Muscle of back (tissue), 11 donors: ENCODE results near the gene ZC3H14. TPM values are rescaled to one million over a fixed set of nuclear protein-coding genes. Genes with fewer than 3 reads are reported as not detected.

ENCODE experiments used
- DNase-seq, 3 donors: peaks; one replicate each; pipeline versions ENCODE4 v3.0.0 to v3.0.0-alpha.2; 2013
- polyA plus RNA-seq, 10 donors: library from polyadenylated mRNA; unstranded; fragments of 120-200 nt; gene quantifications; one replicate each; pipeline ENCODE4 v1.2.1, GENCODE V29; 2013; ENCODE audit not compliant: insufficient read length in 10 of 10

The ZC3H14 gene
- polyA plus RNA-seq, 10 donors, result 31.2 to 46.0 (median 39.2) TPM

DNA sequence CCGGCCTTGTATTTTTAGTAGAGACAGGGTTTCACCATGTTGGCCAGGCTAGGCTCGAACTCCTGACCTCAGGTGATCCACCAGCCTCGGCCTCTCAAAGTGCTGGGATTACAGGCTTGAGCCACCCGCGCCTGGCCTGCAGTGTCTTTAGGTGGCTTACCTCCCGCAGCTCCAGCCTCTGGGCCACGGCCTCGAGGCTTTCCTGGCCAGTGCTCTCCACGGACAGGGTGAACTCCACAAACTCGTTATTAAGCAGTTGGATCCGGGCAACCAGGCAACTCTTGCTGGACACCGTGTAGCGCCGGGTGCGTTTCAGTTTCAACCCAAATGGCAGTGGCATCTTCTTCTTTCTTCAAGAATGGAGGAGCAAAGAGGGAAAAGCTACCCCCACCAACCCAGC lies 12.8 kb upstream of the ZC3H14 start:
- DNase-seq, result no peak

DNA sequence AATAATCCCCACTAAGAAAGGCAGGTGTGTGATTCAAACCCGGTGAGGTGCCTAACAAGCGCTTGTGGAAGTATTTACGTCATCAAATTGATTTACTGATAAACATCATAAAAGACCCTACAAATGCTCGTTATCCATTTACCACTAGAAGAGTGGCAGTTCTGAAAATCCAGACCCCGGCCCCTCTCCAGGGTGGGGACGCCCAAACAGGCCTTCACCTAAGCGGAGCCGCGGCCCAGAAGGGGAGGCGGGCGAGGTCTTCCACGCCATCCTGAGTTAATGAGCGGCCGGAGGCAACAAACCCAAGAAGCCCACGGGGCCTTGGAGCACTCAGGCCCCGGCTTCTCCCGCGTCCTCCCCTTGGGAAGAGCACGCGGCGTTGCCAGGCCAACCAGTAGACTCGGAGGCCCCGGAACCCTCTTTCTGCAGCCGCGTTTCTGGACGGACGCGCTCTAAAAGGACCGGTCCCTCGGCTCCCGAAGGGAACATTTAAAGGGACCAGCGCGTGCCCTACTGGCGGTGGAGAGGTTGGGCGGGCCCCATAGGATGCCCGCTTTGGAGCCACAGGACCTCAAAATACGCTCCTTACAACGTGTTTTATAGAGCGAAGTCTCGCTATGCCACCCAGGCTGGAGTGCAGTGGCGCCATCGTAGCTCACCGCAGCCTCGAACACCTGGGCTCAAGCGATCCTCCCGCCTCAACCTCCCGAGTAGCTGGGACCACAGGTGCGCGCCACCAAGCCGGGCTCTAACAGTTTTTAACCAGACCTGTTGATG lies 11.6 kb upstream of the ZC3H14 start:
- DNase-seq, result peak; percentile 77 to 93 (median 85)

DNA sequence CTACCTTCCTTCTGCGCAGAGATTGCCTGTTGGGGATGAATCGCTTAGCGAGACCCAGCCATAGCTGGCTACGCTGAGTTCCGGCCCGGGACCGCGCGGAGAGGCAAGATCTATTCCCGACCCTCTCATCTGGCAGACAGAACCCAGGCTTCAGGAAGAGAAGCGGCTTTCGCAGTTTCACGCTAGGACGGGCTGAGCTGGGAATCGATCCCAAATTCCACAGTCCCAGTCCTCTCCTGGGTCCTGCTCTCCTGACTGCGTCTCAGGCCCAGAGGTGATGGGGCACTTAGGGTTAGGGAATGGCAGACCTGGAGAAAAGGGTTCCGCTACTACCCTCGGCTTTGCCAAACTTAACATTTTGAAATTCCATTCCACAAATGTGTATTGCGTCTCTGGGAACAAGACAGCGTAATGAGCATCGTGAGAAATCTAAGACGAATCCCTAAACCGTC lies 10.8 kb upstream of the ZC3H14 start:
- DNase-seq, result peak in 2 of 3 donors; percentile 44 to 73

DNA sequence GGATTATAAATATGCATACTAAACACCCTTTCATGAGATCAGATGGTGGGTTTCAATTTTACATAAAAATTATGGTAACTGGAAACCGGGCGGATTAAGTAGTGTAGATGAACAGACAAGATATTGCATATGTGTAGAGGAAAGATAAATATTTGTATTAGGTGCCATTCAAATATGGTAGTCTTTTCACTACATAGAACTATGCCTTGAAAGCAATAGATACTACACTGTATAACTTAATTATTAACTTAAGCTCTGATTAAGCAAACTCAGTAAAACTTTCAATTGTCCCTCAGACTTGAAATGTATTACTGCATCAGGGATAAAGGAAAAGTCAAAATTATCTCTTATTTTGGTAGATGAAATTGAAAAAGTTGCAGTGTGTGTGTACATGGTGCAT lies 10.0 kb upstream of the ZC3H14 start:
- peak in 1 of 3 donors; percentile 14 for DNase-seq

DNA sequence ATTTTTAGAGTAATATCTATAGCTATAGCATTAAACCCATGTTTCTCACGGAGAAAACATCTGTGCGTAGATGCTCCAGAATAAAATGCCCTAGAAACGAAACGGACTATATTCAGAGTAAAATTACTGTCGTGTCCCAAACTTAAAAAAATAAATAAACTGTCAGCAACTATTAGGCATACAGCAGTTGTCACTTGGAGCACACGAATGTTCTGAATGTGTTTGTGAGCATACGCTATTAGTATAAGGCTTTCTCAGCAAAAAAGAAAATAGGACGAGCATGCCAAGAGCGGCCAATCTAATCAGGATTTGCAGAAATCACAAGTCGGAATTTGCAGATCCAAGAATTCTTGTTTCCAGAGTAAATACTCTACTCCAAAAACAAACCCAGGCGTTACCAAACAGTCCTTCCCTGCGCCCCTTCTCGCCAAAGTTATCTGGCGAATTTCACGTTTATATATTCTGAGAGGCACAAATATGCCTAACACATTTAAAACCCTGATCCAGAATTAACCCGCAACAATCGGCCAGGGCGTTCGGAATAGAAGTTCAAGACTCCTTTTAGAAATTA lies 8.9 kb upstream of the ZC3H14 start:
- DNase-seq, result peak in 2 of 3 donors; percentile 48 to 74

DNA sequence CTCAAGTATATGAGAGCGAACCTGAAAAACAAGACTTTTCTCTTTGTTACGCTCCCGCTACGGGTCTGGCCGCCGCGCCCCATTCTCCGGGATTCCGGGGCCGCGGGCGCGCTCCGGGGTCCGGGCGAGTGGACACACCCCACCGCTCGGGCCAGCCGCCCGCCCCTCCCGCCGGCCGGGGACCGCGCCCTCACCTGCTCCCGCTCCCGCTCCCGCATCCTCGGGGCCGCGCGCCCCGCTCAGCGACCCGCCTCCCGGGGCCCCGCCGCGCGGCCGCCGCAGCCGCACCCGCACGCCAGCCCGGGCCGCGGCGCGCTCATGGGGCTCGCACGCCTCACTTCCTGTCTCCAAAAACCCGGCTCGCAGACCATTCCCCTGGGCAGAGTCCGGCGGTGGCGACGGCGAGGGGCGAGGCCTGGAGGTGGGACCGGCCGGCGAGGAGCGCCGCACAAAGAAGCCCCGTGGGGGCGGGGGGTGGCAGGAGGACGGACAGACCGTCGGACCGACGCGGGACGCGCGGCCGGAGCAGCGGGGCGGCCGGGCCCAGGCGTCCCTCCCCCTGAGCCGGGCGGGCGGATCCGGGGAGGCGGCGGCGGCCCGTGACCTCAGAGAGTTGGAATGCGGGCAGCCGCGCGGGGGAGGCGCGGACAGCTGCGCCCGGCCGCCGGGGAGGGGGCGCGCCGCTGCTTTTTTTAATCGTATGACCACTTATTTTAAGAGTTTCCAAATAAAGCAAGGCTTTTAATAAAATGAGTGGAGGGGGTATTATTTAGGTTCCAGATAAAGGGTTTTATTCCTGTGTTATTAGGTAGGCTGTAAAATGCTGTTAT lies 8.2 kb upstream of the ZC3H14 start, which contains the start of gene PTPN21:
Gene PTPN21 (minus strand): TSS at position 551 of the 830 bp plus-strand sequence. CDS start 4,590 bp downstream, outside the sequence.
- DNase-seq, result peak; percentile 68 to 92 (median 82)

DNA sequence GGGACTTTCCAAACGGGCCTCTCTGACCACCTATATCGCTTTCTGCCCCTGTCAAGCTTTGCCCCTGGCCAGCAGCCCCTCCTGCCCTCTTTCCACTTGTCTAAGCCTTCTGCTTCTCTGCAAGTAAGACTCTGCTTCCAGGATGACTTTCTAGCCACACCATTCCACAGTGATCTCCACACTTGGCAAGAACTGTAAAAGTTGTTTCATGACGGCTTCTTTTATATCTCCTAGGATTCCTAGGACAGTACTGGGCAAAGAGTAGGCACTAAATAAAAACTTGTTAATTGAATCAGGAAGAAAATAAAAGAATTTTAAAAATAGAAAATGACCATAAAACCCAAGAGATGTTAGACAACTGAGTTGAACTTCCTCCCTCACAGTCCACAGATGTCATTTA lies 6.3 kb upstream of the ZC3H14 start:
- DNase-seq, result peak in 1 of 3 donors; percentile 10

DNA sequence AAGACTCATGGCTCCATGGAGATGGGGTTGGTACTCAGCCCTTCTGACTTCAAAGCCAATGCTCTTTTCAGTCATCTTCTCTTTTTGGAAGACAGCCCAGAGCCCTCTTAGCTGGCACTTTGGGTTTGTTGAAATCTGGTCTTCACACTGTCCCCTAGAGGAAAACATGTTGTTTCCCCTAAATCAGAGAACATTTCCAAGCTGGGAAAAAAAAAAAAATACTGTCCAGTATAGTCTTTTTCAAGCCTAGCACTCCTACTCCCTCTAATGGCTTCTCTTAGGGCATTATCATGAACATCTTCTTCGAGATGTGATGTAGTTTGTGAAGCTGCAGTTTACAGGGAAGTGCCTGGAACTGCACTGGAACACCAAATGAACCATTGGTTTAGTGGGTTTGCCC lies 3.0 kb upstream of the ZC3H14 start:
- peak; percentile 34 to 49 (median 34) for DNase-seq

DNA sequence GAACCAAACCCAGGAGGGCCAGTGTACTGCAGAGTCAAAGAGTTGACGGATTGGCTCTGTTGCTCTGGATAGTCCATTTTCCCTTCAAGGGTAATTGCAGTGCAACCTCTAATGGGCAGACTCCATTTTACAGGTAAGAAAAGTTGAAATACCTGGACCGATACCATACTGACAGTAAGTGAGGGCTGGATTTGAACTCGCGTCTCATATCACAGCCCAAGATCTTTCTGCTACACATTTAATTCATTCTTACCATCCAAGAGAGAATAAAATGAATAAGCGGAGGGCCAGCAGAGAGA lies 356 bp upstream of the ZC3H14 start:
- DNase-seq, result no peak

DNA sequence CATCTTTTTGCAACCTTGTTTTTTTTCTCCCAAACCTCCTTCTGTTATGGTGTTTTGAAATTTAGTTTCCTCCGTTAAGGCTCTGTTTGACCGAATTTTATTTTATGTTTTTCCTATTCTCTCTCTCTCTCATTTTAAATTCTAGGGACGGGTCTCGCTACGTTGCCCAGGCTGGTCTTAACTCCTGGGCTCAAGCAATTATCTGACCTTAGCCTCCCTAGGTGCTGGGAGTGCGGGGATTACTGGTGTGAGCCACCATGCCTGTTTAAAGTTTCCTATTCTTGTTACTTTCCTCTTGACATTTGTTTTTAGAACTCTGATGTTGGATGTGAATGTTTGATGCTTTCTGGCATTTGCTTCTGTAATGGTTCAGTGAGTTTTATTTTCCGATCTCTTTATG lies 1.0 kb downstream of the ZC3H14 start:
- no peak for DNase-seq

DNA sequence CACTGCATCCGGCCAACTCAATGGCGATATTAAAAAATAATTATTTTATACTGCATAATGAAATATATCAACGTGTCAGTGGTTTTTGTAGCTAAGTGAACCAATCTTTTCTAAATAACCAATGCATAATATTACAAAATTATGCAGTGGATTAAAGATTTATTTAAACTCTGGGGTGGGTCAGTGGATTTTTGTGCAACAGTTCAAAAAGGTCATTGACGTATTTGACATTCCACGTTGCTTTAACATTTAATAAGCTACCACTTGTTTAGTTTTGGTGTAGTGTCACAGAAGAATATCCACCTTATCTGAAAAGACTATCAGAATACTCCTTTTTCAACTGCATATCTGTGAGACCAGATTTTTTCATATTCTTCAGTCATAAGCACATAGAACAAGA lies 2.6 kb downstream of the ZC3H14 start:
- DNase-seq, result no peak

DNA sequence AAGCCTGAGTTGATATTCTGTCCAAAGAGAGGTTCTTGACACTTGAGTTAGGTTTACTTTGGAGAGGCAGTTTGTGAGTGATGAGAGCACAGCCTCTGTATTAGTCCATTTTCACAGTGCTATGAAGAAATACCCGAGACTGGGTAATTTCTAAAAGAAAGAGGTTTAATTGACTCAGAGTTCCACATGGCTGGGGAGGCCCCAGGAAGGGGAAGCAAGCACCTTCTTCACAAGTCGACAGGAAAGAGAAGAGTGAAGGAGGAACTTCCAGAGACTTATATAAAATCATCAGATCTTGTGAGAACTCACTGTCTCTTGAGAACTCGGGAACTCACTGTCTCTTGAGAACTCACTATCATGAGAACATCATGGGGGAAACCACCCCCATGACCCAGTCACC lies 5.4 kb downstream of the ZC3H14 start:
- DNase-seq, result no peak

DNA sequence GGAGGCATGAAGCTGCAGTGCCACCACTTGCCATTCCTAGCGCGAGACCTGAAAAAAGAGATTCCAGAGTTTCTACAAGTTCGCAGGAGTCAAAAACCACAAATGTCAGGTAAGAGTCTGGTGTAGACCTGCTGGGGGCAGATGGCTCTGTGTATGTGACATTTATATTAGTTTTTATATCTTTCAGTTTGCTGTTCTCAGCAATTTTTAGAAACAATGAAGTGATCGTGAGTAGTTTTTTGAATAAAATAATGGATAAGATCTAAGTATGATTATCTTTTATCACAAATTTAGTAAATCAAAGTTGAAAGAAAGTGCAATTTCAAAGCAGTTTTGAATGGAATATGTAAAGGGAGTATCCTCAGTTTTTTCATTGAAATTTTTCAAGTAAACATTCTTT lies 9.3 kb downstream of the ZC3H14 start:
- no peak for DNase-seq

DNA sequence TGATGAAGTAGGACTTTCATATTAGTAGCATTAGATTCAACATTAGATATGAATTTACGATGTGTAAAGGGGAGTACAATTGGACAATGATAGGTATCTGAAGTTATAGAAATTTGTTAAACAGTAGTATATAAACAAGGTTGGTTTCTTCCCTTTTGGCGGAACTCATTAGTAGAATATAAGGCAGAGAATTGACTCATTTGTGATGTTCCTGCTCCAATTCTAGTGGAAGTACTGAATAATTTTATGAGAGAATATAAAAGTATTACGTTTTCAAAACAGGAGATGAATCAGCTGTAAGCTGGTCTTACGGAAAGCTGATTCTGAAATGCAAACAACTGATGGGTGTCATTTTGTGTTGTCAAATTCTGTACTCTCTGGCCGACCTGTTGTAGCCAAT lies 13.4 kb downstream of the ZC3H14 start:
- DNase-seq, result no peak

DNA sequence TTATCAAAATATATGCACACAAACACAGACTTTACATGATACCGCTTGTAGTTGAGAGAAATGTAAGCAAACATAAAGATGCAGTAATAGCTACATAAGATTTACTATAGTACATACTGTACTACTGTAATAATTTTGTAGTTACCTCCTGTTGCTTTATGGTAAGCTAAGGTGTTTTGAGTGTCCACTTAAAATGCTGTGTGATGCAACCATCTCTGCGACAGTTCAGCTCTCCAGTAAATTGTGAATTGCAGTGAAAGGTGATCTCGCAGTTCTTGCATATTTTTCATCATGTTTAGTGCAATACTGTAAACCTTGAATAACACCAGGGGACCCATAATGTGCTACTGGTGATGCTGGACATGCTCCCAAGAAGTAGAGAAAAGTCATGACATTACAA lies 21.6 kb downstream of the ZC3H14 start:
- no peak for DNase-seq

DNA sequence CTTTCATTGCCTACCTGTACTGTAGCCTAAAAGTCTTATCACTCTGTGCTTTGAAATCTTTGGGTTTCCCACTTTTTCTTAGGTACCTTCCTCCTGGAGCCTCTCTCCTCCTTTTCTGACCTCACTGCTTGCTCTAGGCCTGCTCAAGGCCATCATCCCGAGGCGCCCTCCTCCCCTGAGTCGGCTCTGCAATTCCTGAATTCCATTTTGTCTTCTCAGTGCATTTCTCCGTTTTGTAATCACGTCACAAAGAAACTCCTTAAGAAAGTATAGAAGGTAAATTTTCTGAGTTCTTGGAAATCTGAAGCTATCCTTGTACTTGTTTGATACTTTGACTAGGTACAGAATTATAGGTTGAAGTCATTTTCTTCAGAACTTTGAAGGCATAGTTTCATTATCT lies 25.2 kb downstream of the ZC3H14 start:
- DNase-seq, result no peak

DNA sequence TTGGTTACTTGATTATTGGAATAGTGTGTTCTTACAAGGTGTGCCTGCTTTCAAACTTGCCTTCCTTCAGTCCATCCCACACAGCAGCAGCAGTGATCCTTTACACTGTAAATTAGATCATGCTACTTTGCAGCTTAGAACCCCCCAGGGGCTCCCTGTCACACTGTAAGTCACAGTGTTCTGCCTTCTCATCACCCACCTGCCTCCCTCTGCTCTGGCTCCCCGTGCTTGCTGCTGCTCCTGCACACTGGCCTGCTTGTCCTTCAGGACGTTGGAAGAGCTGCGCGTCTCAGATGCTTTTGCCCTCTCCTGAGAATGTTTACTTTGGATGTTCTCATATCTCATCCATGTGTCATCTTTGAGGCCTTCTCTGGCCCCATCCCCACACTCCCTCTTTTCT lies 27.3 kb downstream of the ZC3H14 start:
- no peak for DNase-seq

DNA sequence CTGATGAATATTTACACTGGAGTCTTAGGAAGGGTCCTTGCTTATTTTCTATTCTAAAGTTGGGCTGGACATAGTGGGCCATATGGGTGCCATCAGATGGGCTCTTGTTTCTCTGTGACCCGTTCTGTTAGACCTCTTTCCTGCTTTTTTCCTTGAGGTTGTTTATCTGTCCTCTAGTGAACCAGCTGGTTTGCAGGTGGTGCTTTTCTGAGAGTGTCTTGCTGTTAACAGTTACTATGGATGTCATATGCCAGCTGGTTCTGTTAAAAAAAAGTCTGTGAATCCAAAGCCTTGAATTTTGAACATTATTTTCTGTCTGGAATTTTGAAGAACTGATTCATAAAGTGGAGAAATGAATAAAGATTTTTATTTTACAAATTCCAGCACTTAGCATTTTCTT lies 29.2 kb downstream of the ZC3H14 start:
- DNase-seq, result no peak

DNA sequence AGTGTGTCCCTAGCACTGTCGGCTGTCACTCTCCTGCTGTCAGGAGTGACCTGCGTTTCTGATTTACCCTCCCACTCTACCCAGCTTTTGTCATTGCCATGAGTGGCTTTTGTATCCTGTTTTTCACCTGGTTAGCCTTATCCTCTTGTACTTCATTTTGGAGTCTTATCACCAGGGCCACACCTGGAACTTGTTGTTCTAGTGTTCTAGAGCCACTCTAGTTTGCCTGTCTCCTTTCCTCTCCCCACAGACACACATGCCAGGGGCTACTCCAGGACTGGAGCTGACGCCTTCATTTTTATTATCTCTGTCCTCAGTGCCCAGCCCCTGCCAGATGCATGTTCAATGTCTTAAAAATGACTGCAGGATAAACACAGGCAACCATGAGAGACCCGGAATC lies 34.2 kb downstream of the ZC3H14 start:
- no peak for DNase-seq

DNA sequence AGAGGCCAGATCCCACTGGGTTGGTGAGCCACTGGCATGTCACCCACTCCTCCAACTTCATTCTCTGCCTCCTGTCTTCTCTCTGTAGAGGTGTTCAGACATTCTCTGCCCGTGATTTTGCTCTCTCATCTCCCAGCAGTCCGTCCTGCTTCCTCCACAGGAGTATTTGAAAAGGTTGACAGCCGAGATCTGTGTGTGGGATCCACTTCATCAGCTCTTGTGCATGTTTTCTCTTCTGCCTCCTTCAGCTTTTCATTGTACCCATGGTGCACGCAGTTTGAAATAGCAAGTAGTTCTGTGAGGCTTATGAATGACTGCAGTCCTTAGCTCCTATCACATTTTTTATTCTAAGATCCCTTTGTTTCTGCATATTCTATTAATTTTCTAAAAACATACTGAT lies 34.8 kb downstream of the ZC3H14 start:
- DNase-seq, result no peak

DNA sequence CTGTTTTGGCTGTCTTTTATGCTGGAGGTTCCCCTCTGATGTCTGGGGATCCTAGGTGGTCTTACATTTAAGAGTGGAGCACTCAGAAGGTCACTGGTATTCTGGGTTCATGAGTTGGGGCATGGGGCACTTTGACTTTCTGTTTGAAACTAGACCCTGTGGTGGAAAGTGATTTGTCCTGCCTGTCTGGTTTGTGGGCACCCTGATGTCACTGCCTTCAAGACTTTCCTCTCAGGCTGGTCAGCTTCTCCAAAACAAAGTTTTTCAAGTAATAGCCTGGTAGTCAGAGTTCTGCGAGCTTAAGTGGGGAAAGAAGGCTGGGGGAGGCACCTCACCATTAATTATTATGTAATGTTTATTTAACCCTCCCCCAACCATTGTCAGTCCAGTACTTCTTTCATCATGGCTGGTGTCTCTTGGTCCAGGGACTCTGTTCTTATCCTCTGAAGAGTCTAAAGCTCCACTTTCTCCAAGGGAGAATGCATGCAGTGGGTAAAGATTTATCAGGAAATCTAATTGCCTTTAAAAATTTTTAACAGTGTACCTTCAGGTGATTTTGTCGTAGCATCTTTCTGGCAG lies 35.3 kb downstream of the ZC3H14 start:
- DNase-seq, result no peak

DNA sequence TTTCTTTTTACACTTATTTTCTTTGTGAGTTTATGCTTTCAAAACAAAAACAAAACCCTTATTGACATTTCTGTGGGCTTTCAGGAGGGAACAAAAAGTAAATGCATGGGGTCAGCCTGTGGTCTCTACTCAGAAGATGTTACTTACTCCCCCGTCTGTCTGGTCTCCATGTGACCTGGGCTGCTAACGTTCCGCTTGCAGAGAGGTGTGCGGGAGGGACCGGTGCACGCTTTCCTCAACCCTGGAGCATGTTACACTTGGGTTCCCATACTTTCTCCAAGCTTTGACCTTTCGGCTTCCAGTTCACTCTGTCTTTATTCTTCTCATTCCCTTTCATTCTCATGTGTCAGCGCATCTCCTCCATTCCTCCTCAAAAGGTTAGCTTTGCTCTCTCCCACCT lies 36.5 kb downstream of the ZC3H14 start:
- DNase-seq, result no peak
